K562 (cell line): ENCODE measurements around the gene DIPK2A. TPM values are rescaled to one million over a fixed set of nuclear protein-coding genes. Genes with fewer than 3 reads are reported as not detected.

Experiments used
- DPF2 ChIP-seq: fragments of 450-650 bp; IDR thresholded peaks from 2 replicates; pipeline ENCODE4 v1.6.1; 2016
- E2F3 ChIP-seq: fragments of 250-450 bp; sonication (Bioruptor Pico); IDR thresholded peaks from 2 replicates; pipeline ENCODE4 v1.4.0; 2020; ENCODE audit warnings: mild to moderate bottlenecking
- EP400 ChIP-seq: fragments of 450-650 bp; IDR thresholded peaks from 2 replicates; pipeline ENCODE4 v1.6.1; 2017; ENCODE audit warnings: antibody characterized with exemption, mild to moderate bottlenecking, moderate library complexity
- ETS2 ChIP-seq: IDR thresholded peaks from 2 replicates; pipeline ENCODE4 v1.6.1; 2016; ENCODE audit warnings: borderline replicate concordance, missing genetic modification characterization, mild to moderate bottlenecking, moderate library complexity, missing compliant biosample characterization; ENCODE audit not compliant: poor library complexity, severe bottlenecking
- FIP1L1 ChIP-seq: fragments of 200-400 bp; formaldehyde crosslinking; IDR thresholded peaks from 2 replicates; pipeline ENCODE4 v1.6.1; 2018; ENCODE audit warnings: mild to moderate bottlenecking, low read depth, low read length; ENCODE audit not compliant: poor library complexity, severe bottlenecking
- FOXJ3 ChIP-seq: sonication (generic); formaldehyde crosslinking; IDR thresholded peaks from 2 replicates; pipeline ENCODE4 v1.4.0; 2020; ENCODE audit warnings: mild to moderate bottlenecking, missing genetic modification reagents
- FOXK1 ChIP-seq: sonication (generic); formaldehyde crosslinking; IDR thresholded peaks from 2 replicates; pipeline ENCODE4 v1.8.0; 2022; ENCODE audit warnings: missing genetic modification reagents, mild to moderate bottlenecking, borderline replicate concordance
- HOXB6 ChIP-seq: fragments of 250-450 bp; sonication (Bioruptor Pico); IDR thresholded peaks from 2 replicates; pipeline ENCODE4 v1.5.1; 2022; ENCODE audit warnings: mild to moderate bottlenecking, borderline replicate concordance
- MCM5 ChIP-seq: fragments of 450-650 bp; IDR thresholded peaks from 2 replicates; pipeline ENCODE4 v1.6.1; 2016; ENCODE audit warnings: low read depth
- NONO ChIP-seq, 2 experiments: fragments of 200-400 bp in 1 of 2; fragments of 450-650 bp in 1 of 2; formaldehyde crosslinking in 1 of 2; IDR thresholded peaks; 2 replicates each; pipeline ENCODE4 v1.6.1; 2017; ENCODE audit warnings: low read depth in 2 of 2, mild to moderate bottlenecking in 2 of 2, moderate library complexity in 2 of 2, low read length in 1 of 2
- RERE ChIP-seq: sonication (generic); formaldehyde crosslinking; IDR thresholded peaks from 2 replicates; pipeline ENCODE4 v1.8.0; 2023; ENCODE audit warnings: missing genetic modification reagents, mild to moderate bottlenecking, borderline replicate concordance
- TGIF2 ChIP-seq: sonication (generic); formaldehyde crosslinking; IDR thresholded peaks from 2 replicates; pipeline ENCODE4 v1.8.1; 2022; ENCODE audit warnings: mild to moderate bottlenecking, missing genetic modification reagents, moderate library complexity
- TSC22D4 ChIP-seq: fragments of 450-650 bp; IDR thresholded peaks from 2 replicates; pipeline ENCODE4 v1.6.1; 2016; ENCODE audit warnings: missing genetic modification characterization, missing biosample characterization, control low read depth
- XRCC5 ChIP-seq: fragments of 200-400 bp; formaldehyde crosslinking; IDR thresholded peaks from 2 replicates; pipeline ENCODE4 v1.6.1; 2017; ENCODE audit warnings: low read depth, mild to moderate bottlenecking, low read length
- ZC3H4 ChIP-seq: sonication (generic); formaldehyde crosslinking; IDR thresholded peaks from 2 replicates; pipeline ENCODE4 v1.9.0; 2021; ENCODE audit warnings: missing genetic modification reagents, borderline replicate concordance
- ZFPM2 ChIP-seq: fragments of 250-450 bp; sonication (Bioruptor Pico); IDR thresholded peaks from 2 replicates; pipeline ENCODE4 v1.5.1; 2022; ENCODE audit warnings: mild to moderate bottlenecking
- ZKSCAN3 ChIP-seq: fragments of 250-450 bp; sonication (Bioruptor Pico); IDR thresholded peaks from 2 replicates; pipeline ENCODE4 v1.4.0; 2020
- ZNF232 ChIP-seq: sonication (generic); formaldehyde crosslinking; IDR thresholded peaks from 2 replicates; pipeline ENCODE4 v1.8.0; 2022; ENCODE audit warnings: mild to moderate bottlenecking, missing genetic modification reagents
- ZNF263 ChIP-seq: sonication (generic); formaldehyde crosslinking; IDR thresholded peaks from 2 replicates; pipeline ENCODE4 v1.8.0; 2022; ENCODE audit warnings: mild to moderate bottlenecking, missing genetic modification reagents, borderline replicate concordance
- ZNF436 ChIP-seq: fragments of 250-450, 450-650 bp; sonication (Bioruptor Pico); formaldehyde crosslinking; IDR thresholded peaks from 2 replicates; pipeline ENCODE4 v1.7.0; 2020; ENCODE audit warnings: mild to moderate bottlenecking
- polyA plus RNA-seq, 8 experiments: library from polyadenylated mRNA; depleted of rRNA in 4 of 8; stranded (reverse) in 5 of 8; unstranded in 3 of 8; fragments of >200 nt; fragmentation: Nextera tagmentation in 2 of 8; fragmentation: Illumina TruSeq in 1 of 8; extraction: Ambion mirVana in 2 of 8; extraction: Trizol in 1 of 8; gene quantifications; 2 replicates each; pipeline versions ENCODE4 v1.2.1 to v1.2.3, GENCODE V29; 2011 to 2014; ENCODE audit warnings: inconsistent platforms in 1 of 8, missing spikeins in 1 of 8
- total RNA-seq, 7 experiments: library from RNA; depleted of rRNA in 6 of 7; stranded (reverse); fragments of >200 nt in 6 of 7; fragmentation: Illumina TruSeq in 2 of 7; extraction: Trizol in 2 of 7; gene quantifications; 2 replicates each; pipeline versions ENCODE4 v1.2.1 to v1.2.3, GENCODE V29; 2011 to 2021; ENCODE audit warnings: low replicate concordance in 1 of 7
- TF ChIP-seq, protein P1 (sequence below): fragments of 450-650 bp; IDR thresholded peaks from 2 replicates; pipeline ENCODE4 v1.6.1; 2017; ENCODE audit warnings: antibody characterized with exemption, mild to moderate bottlenecking

The DIPK2A gene
- total and polyA plus RNA-seq, 9 of the 15 experiments (the other 6 are each of a cell fraction or from before 2014, with no cell fraction given), result 3.3 to 15.7 (median 7.8) TPM

DNA sequence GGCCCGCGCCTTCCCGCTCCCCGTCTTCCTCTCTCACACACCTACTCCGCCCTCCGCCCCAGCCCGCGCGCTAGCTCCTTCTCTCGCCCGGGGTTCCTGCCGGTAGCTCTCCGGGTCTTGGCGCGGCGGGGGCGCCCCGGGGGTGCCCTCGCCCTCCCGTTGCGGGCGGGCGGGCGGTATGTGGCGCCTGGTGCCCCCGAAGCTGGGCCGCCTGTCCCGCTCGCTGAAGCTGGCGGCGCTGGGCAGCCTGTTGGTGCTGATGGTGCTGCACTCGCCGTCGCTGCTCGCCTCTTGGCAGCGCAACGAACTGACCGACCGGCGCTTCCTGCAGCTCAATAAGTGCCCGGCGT, 507 bp downstream of the DIPK2A start (continued):
- TF ChIP-seq HOXB6 (CRISPR knock-in tag) (no peak), ZNF263 (CRISPR knock-in tag) (peak; percentile 80; the same call in 1 of the 2 replicates), RERE (CRISPR knock-in tag) (0 out of 2 replicates have a peak, but pooled peaks have one; percentile 13), FOXK1 (CRISPR knock-in tag) (peak; percentile 78; the same call in 1 of the 2 replicates), ETS2 (tag) (no peak), TGIF2 (CRISPR knock-in tag) (peak; percentile 37; the same call in 1 of the 2 replicates), ZNF436 (no peak), NONO (IDR thresholded peaks at IDR 0.05; ENCODE audit: low read depth in 2 of 2, low read length in 1 of 2) (peak in 1 of 2 experiments; percentile 84; a peak in 2 of 4 replicates), XRCC5 (peak; percentile 7; the same call in 1 of the 2 replicates), EP400 (no peak), E2F3 (peak; percentile 57; the same call in 1 of the 2 replicates), FOXJ3 (no peak), TSC22D4 (no peak), ZKSCAN3 (CRISPR knock-in tag) (no peak), DPF2 (no peak), ZC3H4 (CRISPR knock-in tag) (peak; percentile 84; the same call in 1 of the 2 replicates), ZNF232 (CRISPR knock-in tag) (no peak), ZFPM2 (CRISPR knock-in tag) (no peak), MCM5 (no peak), FIP1L1 (peak; percentile 56)
- TF ChIP-seq, protein P1, sequence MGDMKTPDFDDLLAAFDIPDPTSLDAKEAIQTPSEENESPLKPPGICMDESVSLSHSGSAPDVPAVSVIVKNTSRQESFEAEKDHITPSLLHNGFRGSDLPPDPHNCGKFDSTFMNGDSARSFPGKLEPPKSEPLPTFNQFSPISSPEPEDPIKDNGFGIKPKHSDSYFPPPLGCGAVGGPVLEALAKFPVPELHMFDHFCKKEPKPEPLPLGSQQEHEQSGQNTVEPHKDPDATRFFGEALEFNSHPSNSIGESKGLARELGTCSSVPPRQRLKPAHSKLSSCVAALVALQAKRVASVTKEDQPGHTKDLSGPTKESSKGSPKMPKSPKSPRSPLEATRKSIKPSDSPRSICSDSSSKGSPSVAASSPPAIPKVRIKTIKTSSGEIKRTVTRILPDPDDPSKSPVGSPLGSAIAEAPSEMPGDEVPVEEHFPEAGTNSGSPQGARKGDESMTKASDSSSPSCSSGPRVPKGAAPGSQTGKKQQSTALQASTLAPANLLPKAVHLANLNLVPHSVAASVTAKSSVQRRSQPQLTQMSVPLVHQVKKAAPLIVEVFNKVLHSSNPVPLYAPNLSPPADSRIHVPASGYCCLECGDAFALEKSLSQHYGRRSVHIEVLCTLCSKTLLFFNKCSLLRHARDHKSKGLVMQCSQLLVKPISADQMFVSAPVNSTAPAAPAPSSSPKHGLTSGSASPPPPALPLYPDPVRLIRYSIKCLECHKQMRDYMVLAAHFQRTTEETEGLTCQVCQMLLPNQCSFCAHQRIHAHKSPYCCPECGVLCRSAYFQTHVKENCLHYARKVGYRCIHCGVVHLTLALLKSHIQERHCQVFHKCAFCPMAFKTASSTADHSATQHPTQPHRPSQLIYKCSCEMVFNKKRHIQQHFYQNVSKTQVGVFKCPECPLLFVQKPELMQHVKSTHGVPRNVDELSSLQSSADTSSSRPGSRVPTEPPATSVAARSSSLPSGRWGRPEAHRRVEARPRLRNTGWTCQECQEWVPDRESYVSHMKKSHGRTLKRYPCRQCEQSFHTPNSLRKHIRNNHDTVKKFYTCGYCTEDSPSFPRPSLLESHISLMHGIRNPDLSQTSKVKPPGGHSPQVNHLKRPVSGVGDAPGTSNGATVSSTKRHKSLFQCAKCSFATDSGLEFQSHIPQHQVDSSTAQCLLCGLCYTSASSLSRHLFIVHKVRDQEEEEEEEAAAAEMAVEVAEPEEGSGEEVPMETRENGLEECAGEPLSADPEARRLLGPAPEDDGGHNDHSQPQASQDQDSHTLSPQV, result peak; percentile 50; the same call in 1 of the 2 replicates
